ENCODE measurements around the gene ATP4A.
A peak's percentile ranks its signal among the peaks of the same experiment; 100 is the strongest.

The ATP4A gene

GRCh38 chr19:35524181-35524837 lies 39.1 kb downstream of the ATP4A start:
- no peak for DNase-seq (ENCODE audit: low read depth)

GRCh38 chr19:35522745-35523327 lies 40.6 kb downstream of the ATP4A start:
- DNase-seq (ENCODE audit: low read depth), result no peak

DNA sequence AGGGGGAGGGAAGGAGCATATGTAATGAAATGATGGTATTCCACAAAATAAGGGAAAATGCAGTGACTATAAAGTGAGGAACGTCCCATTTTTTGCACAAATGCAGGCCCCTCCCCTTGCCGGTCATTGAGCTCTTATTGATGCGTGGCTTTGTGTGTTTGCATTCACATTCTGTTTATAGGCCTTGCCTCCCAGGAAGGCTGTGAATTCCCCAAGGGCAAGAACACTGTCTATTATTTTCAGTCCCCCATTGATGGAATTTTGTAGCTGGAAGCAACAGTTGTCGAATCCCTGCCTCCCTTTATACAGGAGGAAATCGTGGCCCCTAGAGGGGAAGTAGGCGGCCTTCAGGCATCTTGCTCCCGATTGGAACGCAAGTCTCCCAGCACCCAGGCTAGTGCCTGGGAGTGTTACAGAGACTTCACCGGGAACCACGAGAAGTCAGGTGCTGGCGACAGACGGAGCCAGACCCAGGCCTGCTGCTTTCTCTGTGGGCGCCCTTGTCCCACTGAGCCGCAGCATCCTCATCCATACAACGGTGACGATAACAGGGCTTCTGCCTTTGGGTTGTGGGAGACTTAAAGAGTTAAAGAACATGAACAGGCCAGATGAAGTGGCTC lies 42.2 kb downstream of the ATP4A start:
- no peak for DNase-seq (ENCODE audit: low read depth)

DNA sequence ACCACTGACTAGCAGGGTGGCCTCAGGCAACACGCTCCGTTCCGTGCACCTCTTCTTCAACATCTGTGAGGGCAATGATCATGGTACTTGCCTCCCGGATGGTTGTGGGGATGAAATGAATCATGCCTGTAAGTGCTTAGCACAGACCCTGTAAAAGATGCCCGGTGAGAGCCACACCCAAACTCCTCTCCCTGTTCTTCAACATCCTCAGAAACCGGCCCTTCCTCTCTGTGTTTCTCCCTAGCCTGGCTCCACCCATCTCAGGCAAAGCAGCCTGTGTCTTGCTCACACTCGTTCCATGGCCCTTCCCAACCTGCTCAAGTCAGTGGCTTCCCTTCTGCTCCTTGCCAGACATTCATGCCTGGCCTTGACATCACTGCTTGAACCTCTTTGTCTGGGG lies 44.2 kb downstream of the ATP4A start:
- DNase-seq (ENCODE audit: low read depth), result no peak

GRCh38 chr19:35518313-35518712 lies 45.1 kb downstream of the ATP4A start:
- peak; percentile 89 for DNase-seq (ENCODE audit: low read depth)

- no peak for DNase-seq (ENCODE audit: low read depth)
These were observed 46.1 kb downstream of the ATP4A start for GRCh38 chr19:35517342-35517741.

DNA sequence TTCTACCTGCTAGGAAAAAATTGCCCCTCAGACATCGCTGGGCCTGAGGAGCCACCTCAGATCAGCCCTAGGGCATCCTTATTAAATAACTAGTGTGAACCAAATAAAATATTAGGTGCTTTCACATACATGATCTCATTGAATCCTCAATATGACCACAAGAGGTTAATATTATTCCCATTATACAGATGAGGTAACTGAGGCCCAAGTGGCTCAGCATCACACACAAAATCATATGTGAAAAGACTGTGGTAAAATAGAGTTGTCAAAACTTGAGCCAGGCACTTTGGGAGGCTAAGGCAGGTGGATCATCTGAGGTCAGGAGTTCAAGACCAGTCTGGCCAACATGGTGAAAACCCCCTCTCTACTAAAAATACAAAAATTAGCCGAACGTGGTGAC lies 47.1 kb downstream of the ATP4A start:
- DNase-seq (ENCODE audit: low read depth), result no peak

- DNase-seq (ENCODE audit: low read depth), result no peak
These were observed 49.1 kb downstream of the ATP4A start for GRCh38 chr19:35514282-35514809.

GRCh38 chr19:35513628-35514281 lies 49.7 kb downstream of the ATP4A start, which contains the start of gene DMKN:
TSS of gene DMKN (minus strand) at chr19:35513649. CDS start at chr19:35513475, 174 bp downstream.
- no peak for DNase-seq (ENCODE audit: low read depth)

- DNase-seq (ENCODE audit: low read depth), result no peak
These were observed 50.4 kb downstream of the ATP4A start for GRCh38 chr19:35512831-35513627.

GRCh38 chr19:35511337-35511736 lies 52.1 kb downstream of the ATP4A start:
- no peak for DNase-seq (ENCODE audit: low read depth)

DNA sequence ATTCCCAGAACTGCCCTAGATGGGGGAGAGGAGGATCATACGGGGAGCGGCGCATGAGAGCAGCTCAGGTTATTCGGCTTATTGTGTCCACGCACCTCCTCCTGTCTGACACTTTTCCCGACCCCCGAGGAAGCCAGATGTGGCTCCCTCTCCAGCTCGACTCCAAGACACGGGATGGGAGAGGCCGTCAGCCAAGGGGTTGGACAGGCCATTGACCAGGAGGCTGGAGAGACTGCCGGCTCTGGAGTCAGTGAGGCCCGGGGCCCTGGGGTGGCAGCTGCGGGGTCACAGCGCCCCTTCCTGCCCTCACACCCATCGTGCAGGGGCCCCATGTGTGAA lies 52.9 kb downstream of the ATP4A start:
- no peak for DNase-seq (ENCODE audit: low read depth)

DNA sequence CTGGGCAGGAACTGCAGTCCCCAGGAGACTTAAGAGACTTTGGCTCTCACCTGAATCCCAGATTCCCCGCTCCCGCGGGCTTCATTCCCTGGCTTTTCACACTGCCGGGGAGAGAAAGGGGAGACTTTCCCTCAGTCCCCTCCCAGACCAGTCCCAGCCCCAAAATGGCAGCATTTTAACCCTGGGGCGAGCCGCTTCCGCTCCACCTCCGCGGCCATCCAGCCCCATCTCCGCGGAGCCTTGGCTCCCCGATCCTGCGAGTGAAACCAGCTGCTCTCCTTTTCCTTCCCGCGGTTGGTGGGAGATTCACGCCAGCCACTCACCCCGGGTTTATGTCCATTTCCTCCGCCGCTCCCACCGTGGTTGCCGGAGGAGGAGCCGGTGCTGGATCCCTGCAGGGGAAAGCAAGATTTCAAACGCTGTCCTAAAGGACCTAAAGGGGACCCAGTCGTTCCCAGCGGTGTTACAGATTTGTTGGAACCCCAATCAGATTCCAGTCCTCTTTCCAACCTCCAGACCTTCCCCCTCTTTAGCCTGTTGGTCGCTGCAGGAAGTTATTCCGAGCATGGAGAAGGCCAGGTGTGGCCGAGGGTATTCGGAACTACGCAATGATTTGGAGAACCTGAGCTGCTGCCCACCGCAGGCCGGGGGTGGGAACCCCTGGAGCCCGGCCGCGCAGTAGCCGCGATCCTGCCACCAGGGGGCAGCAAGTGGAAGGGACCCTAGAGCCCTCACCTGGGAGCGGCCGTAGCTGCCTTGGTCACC lies 53.4 kb downstream of the ATP4A start:
- DNase-seq (ENCODE audit: low read depth), result no peak

- no peak for DNase-seq (ENCODE audit: low read depth)
These were observed 54.3 kb downstream of the ATP4A start for GRCh38 chr19:35509018-35509652.

DNA sequence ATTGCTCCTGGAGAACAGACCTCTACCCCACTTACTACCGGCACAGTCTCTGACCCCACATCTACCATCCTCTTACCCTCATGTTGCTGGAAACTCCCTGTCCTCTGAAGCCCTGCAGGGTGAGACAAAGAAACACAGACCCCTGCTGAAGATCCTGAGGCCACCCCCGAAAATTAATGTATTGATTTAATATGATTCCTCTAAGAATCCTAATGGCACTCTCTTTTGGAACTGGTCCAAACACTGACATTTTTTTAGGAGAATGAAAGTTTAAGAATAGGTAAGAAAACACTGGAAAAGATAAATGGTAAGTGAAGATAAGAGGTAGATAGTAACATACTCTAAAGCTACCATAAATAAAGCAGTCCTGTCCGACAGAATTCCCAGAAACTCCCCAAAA lies 55.3 kb downstream of the ATP4A start:
- no peak for DNase-seq (ENCODE audit: low read depth)

DNA sequence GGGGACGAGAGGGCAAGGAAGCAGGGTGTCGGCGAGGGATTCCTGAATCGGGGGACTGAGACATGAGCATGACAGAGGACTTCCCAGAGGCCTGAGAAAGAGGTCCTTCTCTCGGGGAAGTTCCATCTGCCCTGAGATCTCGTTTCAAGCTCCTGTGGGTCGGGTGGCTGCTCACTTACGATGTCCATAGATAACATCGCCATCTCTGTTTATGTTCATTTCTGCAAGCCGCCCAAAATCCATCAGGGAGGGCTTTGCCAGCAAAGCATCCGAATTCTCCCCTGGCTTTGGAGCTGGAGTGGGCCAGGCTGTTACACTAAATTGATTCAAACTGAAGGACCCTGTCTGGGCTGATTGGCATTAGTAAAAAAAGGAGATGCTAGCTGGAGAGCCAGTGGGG lies 55.9 kb downstream of the ATP4A start:
- no peak for DNase-seq (ENCODE audit: low read depth)

DNA sequence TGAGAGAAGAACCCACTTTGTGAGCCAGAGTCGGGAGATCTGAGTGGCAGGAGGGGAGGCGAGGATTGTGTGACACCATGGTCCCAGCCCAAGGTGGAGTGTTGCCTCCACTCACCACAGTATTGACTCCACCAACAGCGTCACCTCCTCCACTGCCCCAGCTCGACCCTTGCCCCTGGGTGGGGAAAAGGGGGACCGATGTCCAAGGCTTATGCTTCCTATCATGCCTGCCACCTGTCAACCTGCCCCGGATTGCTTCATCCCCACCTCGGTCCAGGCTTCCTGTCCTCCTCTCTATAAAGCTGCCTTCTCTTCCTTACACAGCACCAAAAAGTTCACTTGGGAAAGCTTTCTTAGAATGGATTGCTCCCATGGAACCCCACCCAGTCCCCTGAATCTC lies 57.4 kb downstream of the ATP4A start:
- no peak for DNase-seq (ENCODE audit: low read depth)

- DNase-seq (ENCODE audit: low read depth), result no peak
These were observed 60.7 kb downstream of the ATP4A start for GRCh38 chr19:35502751-35503150.

- DNase-seq (ENCODE audit: low read depth), result no peak
These were observed 61.8 kb downstream of the ATP4A start for GRCh38 chr19:35501684-35502083.

GRCh38 chr19:35500611-35501010 lies 62.8 kb downstream of the ATP4A start:
- DNase-seq (ENCODE audit: low read depth), result no peak
